Measurements from ENCODE around the gene KIF4A. TPM values are rescaled to one million over a fixed set of nuclear protein-coding genes. Genes with fewer than 3 reads are reported as not detected.
"Not testable (repeated sequence)": the region's sequence is repeated elsewhere in the genome, so short reads cannot be mapped to it uniquely, and the experiment has no call there.

KIF4A gene
- total and polyA plus RNA-seq, 10 of the 15 experiments (the other 5 are each of a cell fraction or from before 2014, with no cell fraction given): 10.8 to 28.8 (median 22.5) TPM

GRCh38 chrX:70349367-70350125 lies 59.6 kb downstream of the KIF4A start:
- ATAC-seq; H3K9ac ChIP-seq (ENCODE audit: control insufficient read depth, insufficient read depth, low read length): not testable (repeated sequence)

GRCh38 chrX:70352496-70352895 lies 62.6 kb downstream of the KIF4A start:
- Histone ChIP-seq H3K27ac (ENCODE audit: control insufficient read depth, insufficient read depth) (no peak overlapping the region), H3K4me3 (no peak overlapping the region), H3K9me3 (replicated peaks; ENCODE audit: control insufficient read depth, insufficient read depth, low read length) (no peaks in the 10 kb centered on the region), H4K20me1 (ENCODE audit: control insufficient read depth, insufficient read depth) (no peaks in the 10 kb centered on the region), H3K4me2 (ENCODE audit: control insufficient read depth, insufficient read depth) (no peak overlapping the region), H3K79me2 (ENCODE audit: control insufficient read depth, insufficient read depth, low read length) (no peaks in the 10 kb centered on the region), H3K36me3 (ENCODE audit: control insufficient read depth in 2 of 2, insufficient read depth in 2 of 2, low read length in 1 of 2) (no peaks in the 10 kb centered on the region), H3K9ac (ENCODE audit: control insufficient read depth, insufficient read depth, low read length) (no peak overlapping the region), H2AFZ (ENCODE audit: control insufficient read depth, low read depth, low read length) (no peak overlapping the region), H3K27me3 (replicated peaks in 1 of 2; ENCODE audit: control insufficient read depth in 2 of 2, insufficient read depth in 2 of 2, low read length in 1 of 2) (no peaks in the 10 kb centered on the region), H3K4me1 (ENCODE audit: control insufficient read depth, insufficient read depth, low read length) (no peaks in the 10 kb centered on the region)
- ChIA-PET CTCF (no interaction called here), POLR2A (no interaction called here), RAD21 (ENCODE audit: unreplicated experiment) (no interaction called here), SMC1A (ENCODE audit: uncharacterized antibody, unreplicated experiment) (no interaction called here)
- intact Hi-C loops (cut with micrococcal nuclease; ENCODE audit: unreplicated experiment) (no loop called here), in situ Hi-C loops (cut with MboI) (no loop called here)
- DNase-seq (ENCODE audit: low read depth, low spot score): no peak
- no peak for ATAC-seq
- no TSS peak for BruUV-seq (replicated peaks)
- FAIRE-seq: no peak
- 95% methylated on average over 3 of the region's 3 CpGs for WGBS (ENCODE audit: insufficient coverage, insufficient replicate concordance, low lambda C conversion rate, missing lambda C conversion rate)
- TF ChIP-seq HDGF (IDR thresholded peaks at IDR 0.05): no peak
- TF ChIP-seq MYB (IDR thresholded peaks at IDR 0.05; ENCODE audit: borderline replicate concordance, low read depth, low read length): no peak
- TF ChIP-seq KAT2A (conservative IDR thresholded peaks at IDR 0.05; ENCODE audit: control insufficient read depth, low read depth, low read length): no peak
- TF ChIP-seq POLR2A (IDR thresholded peaks at IDR 0.05; ENCODE audit: low read depth, low read length): no peak
- no peak for TF ChIP-seq BCLAF1 (IDR thresholded peaks at IDR 0.05)
- TF ChIP-seq NKRF (conservative IDR thresholded peaks at IDR 0.05): no peak
- no peak for TF ChIP-seq NFIC (IDR thresholded peaks at IDR 0.05; ENCODE audit: low read depth, low read length)
- no peak for TF ChIP-seq ZBTB11 (CRISPR knock-in tag; IDR thresholded peaks at IDR 0.05)

More at GRCh38 chrX:70349367-70350125, 59.6 kb downstream of the KIF4A start:
- CTCF ChIA-PET; POLR2A ChIA-PET; BruUV-seq (replicated peaks); FAIRE-seq; H3K79me2 ChIP-seq (ENCODE audit: control insufficient read depth, insufficient read depth, low read length); H3K27ac ChIP-seq (ENCODE audit: control insufficient read depth, insufficient read depth); intact Hi-C loops (cut with micrococcal nuclease; ENCODE audit: unreplicated experiment); H3K27me3 ChIP-seq (replicated peaks in 1 of 2; ENCODE audit: control insufficient read depth in 2 of 2, insufficient read depth in 2 of 2, low read length in 1 of 2); H3K4me1 ChIP-seq (ENCODE audit: control insufficient read depth, insufficient read depth, low read length); H3K4me3 ChIP-seq; H3K36me3 ChIP-seq (ENCODE audit: control insufficient read depth in 2 of 2, insufficient read depth in 2 of 2, low read length in 1 of 2); RAD21 ChIA-PET (ENCODE audit: unreplicated experiment); in situ Hi-C loops (cut with MboI); DNase-seq (ENCODE audit: low read depth, low spot score); H2AFZ ChIP-seq (ENCODE audit: control insufficient read depth, low read depth, low read length); H3K4me2 ChIP-seq (ENCODE audit: control insufficient read depth, insufficient read depth); H4K20me1 ChIP-seq (ENCODE audit: control insufficient read depth, insufficient read depth); SMC1A ChIA-PET (ENCODE audit: uncharacterized antibody, unreplicated experiment); H3K9me3 ChIP-seq (replicated peaks; ENCODE audit: control insufficient read depth, insufficient read depth, low read length): not testable (repeated sequence)
- 88% methylated on average over 51 of the region's 55 CpGs for WGBS (ENCODE audit: insufficient coverage, insufficient replicate concordance, low lambda C conversion rate, missing lambda C conversion rate)

Data from GM12878 (cell line).